Activated naive CD8-positive, alpha-beta T cell treated with anti-CD3 and anti-CD28 coated beads for 36 hours (primary cell): ENCODE results near the gene ALK. TPM values are rescaled to one million over a fixed set of nuclear protein-coding genes. Genes with fewer than 3 reads are reported as not detected.

Experiments
- DNase-seq: peaks from one replicate; pipeline ENCODE4 v3.0.0; 2021
- H3K27ac Mint-ChIP-seq: one replicate; pipeline ENCODE4 v1.8.0; 2022; ENCODE audit warnings: mild to moderate bottlenecking, moderate library complexity, mixed read lengths
- H3K27me3 Mint-ChIP-seq: one replicate; pipeline ENCODE4 v1.8.0; 2022; ENCODE audit warnings: mild to moderate bottlenecking, mixed read lengths
- H3K36me3 Mint-ChIP-seq: one replicate; pipeline ENCODE4 v1.8.0; 2021; ENCODE audit warnings: mild to moderate bottlenecking, mixed read lengths
- H3K4me1 Mint-ChIP-seq: one replicate; pipeline ENCODE4 v1.8.0; 2021; ENCODE audit warnings: mixed read lengths
- H3K4me3 Mint-ChIP-seq: one replicate; pipeline ENCODE4 v1.8.0; 2022; ENCODE audit warnings: mild to moderate bottlenecking, moderate library complexity, mixed read lengths
- H3K9me3 Mint-ChIP-seq: one replicate; pipeline ENCODE4 v1.8.0; 2022; ENCODE audit warnings: mixed read lengths
- total RNA-seq, 2 experiments: library from RNA; stranded (reverse); gene quantifications; one replicate each; pipeline ENCODE4 v1.2.3, GENCODE V29; 2021

ALK gene
- total RNA-seq, 2 experiments from 2014 or later: not detected

- Mint-ChIP-seq H3K27ac (no peak overlapping the region), H3K4me1 (no peaks in the 10 kb centered on the region), H3K36me3 (no peaks in the 10 kb centered on the region), H3K9me3 (no peaks in the 10 kb centered on the region), H3K4me3 (no peak overlapping the region), H3K27me3 (peaks cover 5% of the 10 kb centered on the region)
- no peak for DNase-seq
Observed at GRCh38 chr2:29447513-29447912, 473.9 kb downstream of the ALK start.

DNA sequence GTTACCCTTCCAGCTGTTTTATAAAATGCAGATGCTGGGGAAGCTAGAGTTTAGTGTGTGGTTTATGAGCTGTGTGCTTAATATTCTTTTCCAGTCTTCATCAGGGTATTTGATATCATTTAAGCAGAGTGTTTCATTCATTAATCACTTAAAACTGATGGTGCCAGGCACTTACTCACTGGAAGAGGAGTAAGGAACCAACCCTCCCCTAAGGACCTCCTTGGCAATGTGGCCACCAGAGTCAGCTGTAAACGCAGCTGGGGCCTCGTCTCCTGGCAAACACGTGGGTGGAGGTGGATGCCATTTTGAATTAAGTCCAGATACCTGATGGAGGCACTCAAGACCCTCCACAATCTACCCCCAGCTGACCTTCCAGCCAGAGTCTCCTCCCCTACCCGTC lies 474.5 kb downstream of the ALK start:
- Mint-ChIP-seq H3K4me1 (no peaks in the 10 kb centered on the region), H3K27me3 (peaks cover 7% of the 10 kb centered on the region), H3K36me3 (no peaks in the 10 kb centered on the region), H3K27ac (no peak overlapping the region), H3K9me3 (no peaks in the 10 kb centered on the region), H3K4me3 (no peak overlapping the region)
- DNase-seq: no peak

- DNase-seq: no peak
- Mint-ChIP-seq H3K27me3 (peaks cover 8% of the 10 kb centered on the region), H3K4me1 (no peaks in the 10 kb centered on the region), H3K36me3 (no peaks in the 10 kb centered on the region), H3K9me3 (no peaks in the 10 kb centered on the region), H3K27ac (no peak overlapping the region), H3K4me3 (no peak overlapping the region)
Observed at GRCh38 chr2:29444150-29444549, 477.2 kb downstream of the ALK start.

GRCh38 chr2:29443627-29444026 lies 477.8 kb downstream of the ALK start:
- Mint-ChIP-seq H3K4me1 (no peaks in the 10 kb centered on the region), H3K4me3 (no peak overlapping the region), H3K36me3 (no peaks in the 10 kb centered on the region), H3K9me3 (no peaks in the 10 kb centered on the region), H3K27me3 (peaks cover 8% of the 10 kb centered on the region), H3K27ac (no peak overlapping the region)
- DNase-seq: no peak

GRCh38 chr2:29443151-29443550 lies 478.2 kb downstream of the ALK start:
- no peaks in the 10 kb centered on the region for H3K9me3 Mint-ChIP-seq
- no peak overlapping the region for H3K4me3 Mint-ChIP-seq
- DNase-seq: no peak
- H3K4me1 Mint-ChIP-seq: no peaks in the 10 kb centered on the region
- peaks cover 8% of the 10 kb centered on the region for H3K27me3 Mint-ChIP-seq
- no peak overlapping the region for H3K27ac Mint-ChIP-seq
- H3K36me3 Mint-ChIP-seq: no peaks in the 10 kb centered on the region

- no peak overlapping the region for H3K4me3 Mint-ChIP-seq
- no peaks in the 10 kb centered on the region for H3K36me3 Mint-ChIP-seq
- H3K27me3 Mint-ChIP-seq: peaks cover 7% of the 10 kb centered on the region
- no peak for DNase-seq
- no peak overlapping the region for H3K27ac Mint-ChIP-seq
- no peaks in the 10 kb centered on the region for H3K9me3 Mint-ChIP-seq
- no peaks in the 10 kb centered on the region for H3K4me1 Mint-ChIP-seq
Observed at GRCh38 chr2:29440921-29441623, 480.3 kb downstream of the ALK start.

DNA sequence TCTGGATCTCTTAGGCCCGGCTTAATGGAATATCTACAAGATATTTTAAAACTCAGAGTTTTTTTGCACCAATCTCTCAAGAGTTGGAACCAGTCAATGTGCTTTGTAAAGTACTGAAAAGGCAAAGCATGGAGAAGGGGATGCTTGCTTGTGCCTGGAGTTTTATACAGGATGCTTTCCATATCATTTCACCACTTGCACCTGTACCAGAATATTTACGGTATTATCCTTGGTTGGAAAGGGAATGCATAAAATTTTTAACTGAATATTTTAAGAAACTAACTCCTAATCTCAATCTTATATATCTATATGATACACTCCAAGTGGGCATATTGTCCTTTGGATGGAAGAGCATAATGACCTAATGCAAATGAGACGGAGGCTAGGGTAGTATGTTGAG lies 487.5 kb downstream of the ALK start:
- H3K36me3 Mint-ChIP-seq: no peaks in the 10 kb centered on the region

GRCh38 chr2:29433128-29433527 lies 488.3 kb downstream of the ALK start:
- H3K27ac Mint-ChIP-seq: no peak overlapping the region
- no peaks in the 10 kb centered on the region for H3K36me3 Mint-ChIP-seq
- H3K4me1 Mint-ChIP-seq: no peaks in the 10 kb centered on the region
- peaks cover 14% of the 10 kb centered on the region for H3K27me3 Mint-ChIP-seq
- no peaks in the 10 kb centered on the region for H3K9me3 Mint-ChIP-seq
- H3K4me3 Mint-ChIP-seq: no peak overlapping the region
- no peak for DNase-seq

More for the DNA sequence above, 487.5 kb downstream of the ALK start:
- DNase-seq: no peak
- H3K4me3 Mint-ChIP-seq: no peak overlapping the region
- H3K4me1 Mint-ChIP-seq: no peaks in the 10 kb centered on the region
- no peaks in the 10 kb centered on the region for H3K9me3 Mint-ChIP-seq
- peaks cover 14% of the 10 kb centered on the region for H3K27me3 Mint-ChIP-seq
- H3K27ac Mint-ChIP-seq: no peak overlapping the region

GRCh38 chr2:29431485-29431884 lies 489.9 kb downstream of the ALK start:
- H3K27ac Mint-ChIP-seq: no peak overlapping the region
- H3K4me1 Mint-ChIP-seq: no peaks in the 10 kb centered on the region
- peaks cover 10% of the 10 kb centered on the region for H3K27me3 Mint-ChIP-seq

DNA sequence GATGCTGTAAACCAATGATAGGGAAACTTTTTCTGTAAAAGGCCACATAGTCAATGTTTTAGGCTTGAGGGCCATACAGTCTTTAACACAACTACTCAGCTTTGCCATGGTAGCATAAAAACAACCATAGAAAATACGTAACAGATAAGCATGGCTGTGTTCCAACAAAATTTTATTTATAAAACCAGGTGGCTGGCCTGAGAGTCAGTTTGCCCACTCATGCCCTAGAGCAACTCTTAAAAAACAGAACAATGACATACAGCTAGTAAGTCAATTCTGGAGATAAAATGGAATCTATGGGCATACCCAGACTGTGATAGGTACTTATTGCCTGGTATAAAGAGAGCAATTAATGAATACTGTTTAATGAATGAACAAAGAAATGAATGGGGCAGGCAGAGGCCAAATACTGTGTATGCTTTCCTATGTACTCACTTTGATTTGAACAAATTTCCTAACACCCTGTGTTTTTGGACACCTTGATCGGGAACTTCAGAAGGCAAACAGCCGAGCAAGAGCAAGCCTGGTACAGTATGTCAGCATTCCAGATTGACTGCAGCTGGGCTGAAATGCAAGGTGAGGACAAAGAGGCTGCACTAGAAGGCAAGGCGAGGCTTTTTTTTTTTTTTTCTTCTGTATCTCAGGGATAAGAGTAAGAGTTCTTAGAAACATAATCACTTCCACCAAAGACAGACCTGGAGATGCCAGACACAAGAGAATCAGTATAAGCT lies 490.8 kb downstream of the ALK start:
- Mint-ChIP-seq H3K4me3 (no peak overlapping the region), H3K9me3 (no peaks in the 10 kb centered on the region), H3K27me3 (peaks cover 15% of the 10 kb centered on the region), H3K4me1 (no peaks in the 10 kb centered on the region), H3K27ac (no peak overlapping the region), H3K36me3 (no peaks in the 10 kb centered on the region)
- DNase-seq: no peak

More at GRCh38 chr2:29431485-29431884, 489.9 kb downstream of the ALK start:
- Mint-ChIP-seq H3K4me3 (no peak overlapping the region), H3K36me3 (no peaks in the 10 kb centered on the region), H3K9me3 (no peaks in the 10 kb centered on the region)
- DNase-seq: no peak

DNA sequence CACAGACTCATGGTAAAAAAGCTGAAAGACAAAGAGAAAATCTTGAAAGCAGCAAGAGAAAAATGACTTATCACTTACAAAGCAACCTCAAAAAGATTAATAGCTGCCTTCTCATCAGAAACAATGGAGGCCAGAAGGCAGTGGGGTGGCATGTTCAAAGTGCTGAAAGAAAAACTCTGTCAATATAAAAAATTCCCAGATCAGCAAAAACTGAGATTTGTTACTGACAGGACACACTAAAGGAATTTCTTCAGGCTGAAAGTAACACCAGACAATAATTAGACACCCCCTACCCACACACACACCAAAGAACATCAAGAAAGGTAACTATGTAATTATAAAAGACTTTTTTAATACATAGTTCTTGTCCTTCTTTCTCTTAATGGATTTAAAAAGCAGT lies 495.0 kb downstream of the ALK start:
- Mint-ChIP-seq H3K36me3 (no peaks in the 10 kb centered on the region), H3K9me3 (no peaks in the 10 kb centered on the region), H3K27me3 (peaks cover 16% of the 10 kb centered on the region), H3K27ac (no peak overlapping the region), H3K4me3 (no peak overlapping the region), H3K4me1 (no peaks in the 10 kb centered on the region)
- no peak for DNase-seq

DNA sequence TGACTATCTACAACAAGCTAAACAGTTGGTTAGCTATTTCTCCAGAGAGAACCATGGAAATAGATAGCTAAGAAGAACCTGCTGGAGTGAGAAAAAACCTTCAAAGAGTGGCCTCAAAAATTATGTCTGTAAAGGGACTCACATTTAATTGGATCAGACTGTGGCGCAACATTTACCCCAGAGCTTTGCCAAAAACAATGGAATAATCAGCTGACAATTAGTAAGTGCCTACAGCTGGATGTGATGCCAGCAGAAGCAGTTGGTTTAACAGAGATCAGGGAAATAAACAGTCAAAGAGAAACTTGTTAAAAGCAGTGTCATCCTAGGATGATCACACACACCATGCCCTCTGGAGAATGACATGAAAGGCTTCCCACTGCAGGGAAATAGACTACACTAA lies 495.5 kb downstream of the ALK start:
- H3K4me3 Mint-ChIP-seq: no peak overlapping the region
- H3K4me1 Mint-ChIP-seq: no peaks in the 10 kb centered on the region
- no peaks in the 10 kb centered on the region for H3K36me3 Mint-ChIP-seq
- no peak for DNase-seq
- peaks cover 16% of the 10 kb centered on the region for H3K27me3 Mint-ChIP-seq
- no peak overlapping the region for H3K27ac Mint-ChIP-seq
- H3K9me3 Mint-ChIP-seq: no peaks in the 10 kb centered on the region

DNA sequence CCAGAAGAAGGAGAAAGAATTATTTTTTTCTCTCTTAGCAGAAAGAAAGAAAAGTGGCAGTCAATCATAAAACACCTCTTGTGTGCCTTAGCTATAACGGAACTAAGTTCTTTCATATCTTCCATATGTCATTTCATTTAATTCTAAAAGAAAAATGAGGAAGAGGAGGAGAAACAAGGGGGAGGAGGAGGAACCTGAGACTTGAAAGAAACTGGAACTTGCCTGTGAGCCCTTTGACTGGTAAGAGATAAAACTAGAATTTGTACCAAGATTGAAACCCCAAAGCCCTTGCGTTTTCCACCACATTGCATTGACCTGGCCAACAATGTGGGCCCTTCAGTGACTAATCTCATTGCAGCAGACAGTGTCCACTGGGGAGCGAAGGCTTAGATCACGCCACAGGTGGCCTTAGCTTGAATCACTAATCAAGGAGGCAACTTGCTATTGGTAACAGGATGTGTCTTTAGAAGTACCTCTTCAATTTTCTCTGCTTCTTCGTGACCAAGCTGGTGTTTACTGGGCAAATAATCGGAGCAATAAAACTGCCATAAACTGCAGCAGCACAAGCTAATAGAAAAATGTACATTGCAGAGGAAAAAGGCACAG lies 498.2 kb downstream of the ALK start:
- Mint-ChIP-seq H3K36me3 (no peaks in the 10 kb centered on the region), H3K4me1 (no peaks in the 10 kb centered on the region), H3K27ac (no peak overlapping the region), H3K27me3 (peaks cover 21% of the 10 kb centered on the region), H3K9me3 (no peaks in the 10 kb centered on the region), H3K4me3 (no peak overlapping the region)
- no peak for DNase-seq

GRCh38 chr2:29420999-29421782 lies 500.2 kb downstream of the ALK start:
- Mint-ChIP-seq H3K9me3 (no peaks in the 10 kb centered on the region), H3K36me3 (no peaks in the 10 kb centered on the region), H3K4me1 (no peaks in the 10 kb centered on the region), H3K27me3 (peaks cover 21% of the 10 kb centered on the region), H3K4me3 (no peak overlapping the region), H3K27ac (no peak overlapping the region)
- DNase-seq: no peak

GRCh38 chr2:29420464-29420863 lies 500.9 kb downstream of the ALK start:
- H3K27me3 Mint-ChIP-seq: peaks cover 14% of the 10 kb centered on the region
- H3K4me3 Mint-ChIP-seq: no peak overlapping the region
- H3K4me1 Mint-ChIP-seq: no peaks in the 10 kb centered on the region
- DNase-seq: no peak
- H3K36me3 Mint-ChIP-seq: no peaks in the 10 kb centered on the region
- H3K9me3 Mint-ChIP-seq: no peaks in the 10 kb centered on the region
- no peak overlapping the region for H3K27ac Mint-ChIP-seq
